GM21423 (cell line): Measurements from ENCODE around the gene MT2A.
"Not testable (repeated sequence)": the region's sequence is repeated elsewhere in the genome, so short reads cannot be mapped to it uniquely, and the experiment has no call there.

ENCODE experiments used
- ATAC-seq: cut with Tn5 transposase; IDR thresholded peaks from one replicate; pipeline ENCODE4 v1.9.1; 2021; ENCODE audit warnings: mild to moderate bottlenecking, moderate library complexity; ENCODE audit not compliant: unreplicated experiment

MT2A gene

DNA sequence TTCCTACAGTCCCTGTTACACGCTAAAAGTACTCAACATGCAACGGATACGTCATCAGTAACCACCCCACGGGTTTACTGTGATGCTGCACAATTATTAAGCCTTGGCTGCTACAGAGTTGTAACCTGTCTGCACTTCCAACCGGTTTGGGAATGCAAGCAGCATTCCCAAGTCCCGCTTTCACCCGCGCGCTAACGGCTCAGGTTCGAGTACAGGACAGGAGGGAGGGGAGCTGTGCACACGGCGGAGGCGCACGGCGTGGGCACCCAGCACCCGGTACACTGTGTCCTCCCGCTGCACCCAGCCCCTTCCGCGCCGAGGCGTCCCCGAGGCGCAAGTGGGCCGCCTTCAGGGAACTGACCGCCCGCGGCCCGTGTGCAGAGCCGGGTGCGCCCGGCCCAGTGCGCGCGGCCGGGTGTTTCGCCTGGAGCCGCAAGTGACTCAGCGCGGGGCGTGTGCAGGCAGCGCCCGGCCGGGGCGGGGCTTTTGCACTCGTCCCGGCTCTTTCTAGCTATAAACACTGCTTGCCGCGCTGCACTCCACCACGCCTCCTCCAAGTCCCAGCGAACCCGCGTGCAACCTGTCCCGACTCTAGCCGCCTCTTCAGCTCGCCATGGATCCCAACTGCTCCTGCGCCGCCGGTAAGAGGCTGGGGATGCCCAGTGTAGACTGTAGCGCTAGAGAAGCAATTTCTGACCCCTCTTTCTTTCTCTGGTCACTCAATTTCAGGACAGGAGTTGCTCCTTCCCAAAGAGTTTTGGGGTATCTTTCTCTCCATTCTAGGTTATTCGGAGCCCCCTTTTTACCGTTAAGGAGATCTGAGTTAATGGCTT, at the start of gene MT2A:
MT2A (plus strand) TSS at position 542 of the 833 bp plus-strand sequence; CDS start at position 614, 72 bp downstream.
- peak; percentile 82 for ATAC-seq

DNA sequence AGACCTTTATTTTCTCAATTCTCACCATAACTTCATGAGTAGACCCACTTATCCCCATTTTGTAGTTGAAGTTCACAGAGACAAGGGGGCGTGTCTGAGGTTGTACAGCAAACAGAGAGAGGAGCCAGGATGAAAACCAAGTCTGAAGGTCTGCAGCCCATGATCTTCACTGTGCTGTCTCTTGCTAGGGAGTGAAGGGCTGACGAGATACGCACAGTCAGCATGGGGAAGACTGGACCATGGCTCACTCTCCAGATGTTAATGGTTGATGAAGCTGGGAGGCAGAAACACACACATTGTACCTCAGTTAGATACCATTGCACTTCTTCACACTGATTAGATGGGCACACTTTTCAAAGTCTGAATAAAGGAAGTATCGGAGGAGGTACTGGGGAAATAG, 49.3 kb upstream of the MT2A start:
- no peak for ATAC-seq

DNA sequence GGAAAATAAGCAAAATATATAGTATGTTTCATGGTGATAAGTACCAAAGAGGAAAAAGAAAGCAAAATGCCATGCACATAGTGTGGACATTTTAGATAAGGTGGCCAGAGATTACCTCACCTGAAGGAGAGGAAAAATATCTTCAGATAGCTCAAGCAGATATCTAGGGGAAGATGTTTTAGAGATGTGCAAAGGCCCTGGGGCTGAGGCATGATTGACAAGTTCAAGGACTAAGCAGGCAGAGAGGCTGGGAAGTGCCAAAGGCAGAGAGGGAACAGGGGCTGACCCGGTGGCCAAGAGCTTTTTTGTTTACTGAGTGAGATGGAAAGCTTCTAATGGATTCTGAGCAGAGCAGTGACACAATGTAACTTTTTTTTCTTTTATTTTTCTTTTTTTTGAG, 47.9 kb upstream of the MT2A start:
- ATAC-seq = no peak

DNA sequence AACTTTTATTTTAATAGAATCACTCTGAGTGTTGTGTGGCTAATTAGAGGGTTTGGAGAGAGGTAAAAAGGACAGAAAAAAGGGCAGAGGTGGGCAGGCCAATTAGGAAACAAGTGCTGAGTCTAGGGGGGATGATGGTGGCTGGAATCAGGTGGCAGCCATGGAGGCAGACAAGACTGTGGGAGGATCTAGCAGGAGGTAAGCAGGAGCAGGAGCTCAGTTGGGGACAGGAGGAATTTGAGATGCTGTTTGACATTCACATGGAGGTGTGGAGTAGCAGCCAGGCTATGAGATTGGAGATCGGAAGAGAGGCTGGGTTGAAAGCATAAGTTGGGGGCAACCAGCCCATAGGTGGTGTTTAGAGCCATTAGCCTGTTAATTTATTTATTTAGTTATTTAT, 47.3 kb upstream of the MT2A start:
- ATAC-seq = no peak

DNA sequence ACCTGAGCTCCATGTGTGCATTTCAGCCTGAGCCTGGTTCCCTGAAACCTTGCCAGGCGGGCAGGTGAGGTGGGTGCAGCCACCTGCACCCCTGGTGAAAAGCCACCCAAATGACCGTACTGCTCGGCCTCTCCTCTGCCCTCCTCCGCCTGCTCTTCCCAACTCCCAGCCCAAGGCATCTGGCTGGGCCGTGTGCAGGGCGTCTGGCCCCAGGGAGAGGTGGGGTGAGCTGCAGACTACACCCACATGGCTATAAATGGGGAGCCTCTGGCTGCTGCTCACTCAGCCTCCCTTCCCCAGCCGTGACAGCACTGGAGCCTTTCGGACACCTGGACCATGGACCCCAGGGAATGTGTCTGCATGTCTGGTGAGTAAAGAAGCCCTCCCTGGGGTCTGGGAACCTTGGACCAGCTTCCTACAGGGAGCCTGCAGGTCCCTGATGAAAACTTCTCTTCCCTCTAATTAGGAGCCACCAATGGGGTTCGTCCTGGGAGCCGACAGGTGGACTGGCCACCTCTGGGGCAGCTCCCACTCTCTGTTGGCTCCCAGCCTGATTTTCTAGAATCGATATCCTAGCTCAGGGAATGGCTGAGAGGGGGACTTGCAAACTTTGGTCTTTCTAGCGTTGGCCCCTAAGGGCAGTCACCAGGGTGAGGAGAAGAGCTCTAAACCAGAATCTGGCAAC, 43.4 kb upstream of the MT2A start, which contains the start of gene MT4:
MT4 (plus strand) TSS at position 281 of the 685 bp plus-strand sequence; CDS start at position 337, 56 bp downstream.
- no peak for ATAC-seq

DNA sequence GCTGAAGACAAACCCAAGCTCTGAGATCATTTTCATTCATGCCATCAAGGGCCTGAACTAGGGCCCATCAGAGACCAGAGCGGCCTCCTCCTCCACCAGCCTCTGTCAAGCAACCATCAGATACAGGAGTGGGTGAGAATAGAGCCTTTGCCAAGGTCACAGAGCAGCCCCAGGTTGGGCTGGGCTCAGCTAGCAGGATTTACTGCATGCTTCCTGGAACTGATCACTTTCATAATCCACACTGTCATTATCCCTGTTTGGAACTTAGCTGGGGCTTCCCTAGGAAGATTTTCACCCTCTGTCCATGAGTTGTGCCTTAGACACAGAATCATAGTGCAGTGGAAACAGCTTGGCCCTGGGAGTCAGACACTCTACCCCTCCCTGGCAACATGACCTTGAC, 38.4 kb upstream of the MT2A start:
- no peak for ATAC-seq

DNA sequence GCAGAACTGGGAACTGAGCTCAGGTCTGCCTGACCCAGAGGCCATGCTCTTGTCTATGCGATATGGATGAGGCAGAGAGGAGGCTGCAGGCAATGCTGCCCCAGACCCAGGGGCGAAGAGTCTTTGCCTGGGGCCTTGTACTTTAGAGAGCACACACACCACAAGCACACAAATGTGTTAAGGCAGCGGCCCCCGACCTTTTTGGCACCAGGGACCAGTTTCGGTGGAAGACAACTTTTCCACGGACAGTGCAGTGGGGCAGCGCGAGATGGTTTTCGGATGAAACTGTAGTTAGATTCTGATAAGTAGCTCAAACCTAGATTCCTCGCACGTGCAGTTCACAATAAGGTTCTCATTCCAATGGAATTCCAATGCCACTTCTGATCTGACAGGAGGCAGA, 36.9 kb upstream of the MT2A start:
- ATAC-seq = no peak

DNA sequence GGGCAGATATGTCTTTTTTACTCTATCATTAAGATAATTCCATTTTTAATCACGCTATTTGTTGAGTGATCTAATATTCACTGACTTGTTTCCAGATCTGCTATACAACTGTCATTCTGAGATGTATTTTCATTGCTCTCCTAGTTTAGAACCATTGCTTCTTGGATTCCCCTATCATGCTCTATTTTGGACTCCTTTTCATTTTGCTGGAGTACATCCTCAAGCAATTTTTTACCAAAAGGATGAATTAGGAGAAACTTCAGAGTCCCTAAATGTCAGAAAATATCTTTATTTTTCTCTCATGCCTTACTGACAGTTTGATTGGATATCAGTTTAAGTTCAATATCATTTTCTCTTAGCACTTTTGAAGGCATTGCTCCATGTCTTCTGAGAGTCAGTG, 33.8 kb upstream of the MT2A start:
- no peak for ATAC-seq

DNA sequence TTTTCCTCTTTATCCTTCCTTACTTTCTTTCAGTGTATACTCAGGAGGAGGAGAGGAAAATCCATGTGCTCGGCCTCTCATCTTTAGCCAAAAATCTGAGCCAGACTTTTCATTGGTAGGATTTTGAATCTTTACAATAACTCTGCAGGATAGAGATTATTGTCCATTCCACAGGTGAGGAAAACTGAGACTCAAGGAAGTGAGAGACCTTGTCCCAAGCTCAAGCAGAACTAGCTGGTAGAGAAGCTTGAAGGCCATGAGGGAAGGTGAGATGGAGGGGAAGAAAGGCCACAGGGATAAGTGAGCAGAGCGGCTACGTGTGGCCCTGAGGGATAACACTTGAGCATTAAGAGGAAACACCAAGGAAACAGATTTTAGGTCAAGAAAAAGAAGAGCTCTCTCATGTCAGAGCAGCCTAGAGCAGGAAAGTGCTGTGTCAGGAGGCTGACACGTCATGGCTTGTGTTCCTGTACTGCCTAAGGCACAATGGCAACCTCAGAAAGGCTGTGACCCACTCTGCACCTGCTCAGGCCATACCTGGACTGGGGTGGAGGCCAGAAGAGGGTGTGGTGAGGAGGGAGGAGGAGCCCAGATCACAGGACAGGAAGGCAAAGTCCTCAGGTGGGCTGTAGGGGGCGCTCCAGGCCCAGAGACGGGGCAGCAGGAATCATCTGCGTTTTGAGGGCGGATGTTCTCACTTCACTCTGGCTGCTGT, 31.6 kb upstream of the MT2A start:
- ATAC-seq = peak; percentile 92

DNA sequence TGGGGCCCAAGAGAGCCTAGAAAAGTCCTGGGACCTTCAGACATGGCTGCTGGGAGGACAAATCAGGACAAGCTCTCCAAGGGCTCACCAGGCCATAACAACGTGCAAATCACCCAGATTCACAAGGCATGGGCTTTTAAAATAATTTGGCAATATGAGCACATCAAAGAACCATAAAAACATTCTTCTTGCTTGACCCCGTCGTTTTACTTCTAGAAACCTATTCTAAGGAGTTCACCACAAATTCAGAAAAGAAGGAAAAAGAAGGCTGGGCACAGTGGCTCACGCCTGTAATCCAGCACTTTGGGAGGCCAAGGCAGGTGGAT, 31.1 kb upstream of the MT2A start:
- ATAC-seq = no peak

DNA sequence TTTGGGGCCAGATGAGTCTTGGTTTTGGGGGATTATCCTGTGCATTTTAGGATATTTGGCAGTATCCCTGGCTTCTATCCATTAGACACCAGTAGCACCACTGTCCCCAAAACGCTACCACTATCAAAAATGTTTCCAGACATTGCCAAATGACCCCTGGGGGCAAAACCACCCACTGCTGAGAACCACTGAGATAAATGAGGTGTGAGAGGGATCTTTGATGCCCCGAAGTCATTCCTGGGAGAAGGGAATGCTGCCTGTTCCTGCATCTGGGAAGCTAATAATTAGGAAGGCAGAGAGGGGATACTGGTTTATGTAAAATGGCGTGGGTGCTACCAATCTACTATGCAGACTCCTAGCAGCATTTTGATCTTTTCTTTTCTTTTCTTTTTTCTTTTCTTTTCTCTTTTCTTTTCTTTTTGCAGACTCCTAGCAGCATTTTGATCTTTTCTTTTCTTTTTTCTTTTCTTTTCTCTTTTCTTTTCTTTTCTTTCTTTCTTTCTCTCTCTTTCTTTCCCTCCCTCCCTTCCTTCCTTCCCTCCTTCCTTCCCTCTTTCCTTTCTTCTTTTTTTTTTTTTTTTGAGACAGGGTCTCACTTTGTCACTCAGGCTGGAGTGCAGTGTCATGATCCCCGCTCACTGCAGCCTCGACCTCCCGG, 27.9 kb upstream of the MT2A start:
- ATAC-seq = no peak

DNA sequence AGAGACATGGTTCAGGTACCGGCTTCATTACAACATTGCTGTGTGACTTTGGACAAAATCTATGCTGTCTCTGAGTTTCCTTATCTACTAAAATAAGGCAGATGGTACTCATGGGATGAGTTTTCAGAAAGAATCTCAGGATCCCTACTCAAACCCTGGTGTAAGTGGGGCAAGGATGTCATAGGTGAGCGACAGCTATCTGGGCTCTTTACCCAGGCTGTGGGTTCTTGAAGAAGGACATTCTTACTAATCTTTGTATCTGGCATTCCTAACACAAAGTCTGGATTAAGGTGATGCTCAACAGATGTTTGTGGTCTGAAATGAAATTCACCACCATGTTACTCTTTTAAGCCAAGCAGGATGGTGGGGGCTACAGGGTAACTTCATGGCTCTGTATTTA, 25.5 kb upstream of the MT2A start:
- ATAC-seq = not testable (repeated sequence)

DNA sequence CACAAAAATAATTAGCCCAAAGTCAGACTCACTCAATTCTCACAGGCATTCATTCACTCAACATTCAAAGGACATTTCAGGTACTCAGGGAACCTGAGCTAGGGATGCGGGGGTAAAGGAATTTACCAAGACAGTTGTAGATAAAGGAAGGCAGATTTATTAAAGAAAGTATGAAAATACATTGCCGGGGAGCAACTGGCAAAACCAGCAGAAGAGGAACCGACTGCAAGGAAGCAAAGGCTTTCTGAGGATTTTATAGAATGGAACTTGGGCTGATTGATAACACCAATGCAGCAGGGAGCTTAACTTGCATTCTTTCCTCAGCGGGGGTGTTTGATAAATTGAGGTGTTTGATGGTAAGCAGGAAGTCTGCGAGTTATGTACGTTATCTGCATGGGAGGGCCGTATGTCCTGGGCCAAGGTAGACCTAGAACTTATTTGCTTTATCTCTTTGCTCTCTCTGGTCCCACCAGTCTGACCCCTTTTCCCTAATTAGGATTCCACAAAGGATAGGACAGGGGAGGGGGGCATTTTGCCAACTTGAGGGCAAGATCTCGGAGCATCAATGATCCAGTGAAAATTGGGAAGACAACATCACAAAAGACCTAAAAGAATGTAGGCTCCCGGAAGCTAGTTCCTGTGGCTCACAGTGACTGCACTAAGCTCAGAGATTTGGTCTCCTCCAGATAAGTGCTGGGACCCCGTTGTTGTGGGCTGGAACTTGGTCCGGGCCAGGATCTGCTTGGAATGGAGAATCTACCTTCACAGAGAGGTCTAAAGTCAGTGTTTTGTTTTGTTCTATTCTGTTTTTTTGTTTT, 24.8 kb upstream of the MT2A start:
- ATAC-seq = no peak

DNA sequence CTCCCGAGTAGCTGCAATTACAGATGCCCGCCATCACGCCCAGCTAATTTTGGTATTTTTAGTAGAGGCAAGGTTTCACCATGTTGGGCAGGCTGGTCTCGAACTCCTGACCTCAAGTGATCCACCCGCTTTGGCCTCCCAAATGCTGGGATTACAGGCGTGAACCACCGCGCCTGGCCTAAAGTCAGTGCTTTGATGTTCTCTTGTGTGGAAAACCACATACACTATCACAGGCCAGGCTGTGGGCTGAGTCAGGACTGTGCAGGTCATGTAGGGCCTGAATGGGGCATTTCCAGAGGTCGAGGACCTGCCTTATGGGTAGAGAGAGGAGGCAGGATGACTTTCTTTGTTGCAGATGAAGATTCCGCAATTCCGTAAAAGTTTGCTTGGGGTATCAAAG, 24.1 kb upstream of the MT2A start:
- ATAC-seq = no peak

DNA sequence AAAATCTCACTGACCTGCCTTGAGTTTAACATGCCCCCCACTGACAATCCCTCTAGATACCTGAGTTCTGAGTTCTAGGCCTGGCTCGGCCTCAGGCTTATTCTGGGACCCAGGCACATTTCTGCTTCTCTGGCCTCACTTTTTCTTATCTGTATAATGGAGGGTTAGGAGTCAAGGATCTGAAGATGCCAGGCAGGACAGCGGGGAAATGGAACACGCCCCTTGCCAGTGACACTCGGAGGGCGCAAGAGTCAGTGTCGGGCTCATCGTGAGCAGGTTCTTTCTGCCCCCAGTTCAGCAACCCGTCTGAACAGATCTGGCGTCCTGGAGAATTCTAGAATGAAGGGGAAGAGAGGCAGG, 19.6 kb upstream of the MT2A start:
- no peak for ATAC-seq

DNA sequence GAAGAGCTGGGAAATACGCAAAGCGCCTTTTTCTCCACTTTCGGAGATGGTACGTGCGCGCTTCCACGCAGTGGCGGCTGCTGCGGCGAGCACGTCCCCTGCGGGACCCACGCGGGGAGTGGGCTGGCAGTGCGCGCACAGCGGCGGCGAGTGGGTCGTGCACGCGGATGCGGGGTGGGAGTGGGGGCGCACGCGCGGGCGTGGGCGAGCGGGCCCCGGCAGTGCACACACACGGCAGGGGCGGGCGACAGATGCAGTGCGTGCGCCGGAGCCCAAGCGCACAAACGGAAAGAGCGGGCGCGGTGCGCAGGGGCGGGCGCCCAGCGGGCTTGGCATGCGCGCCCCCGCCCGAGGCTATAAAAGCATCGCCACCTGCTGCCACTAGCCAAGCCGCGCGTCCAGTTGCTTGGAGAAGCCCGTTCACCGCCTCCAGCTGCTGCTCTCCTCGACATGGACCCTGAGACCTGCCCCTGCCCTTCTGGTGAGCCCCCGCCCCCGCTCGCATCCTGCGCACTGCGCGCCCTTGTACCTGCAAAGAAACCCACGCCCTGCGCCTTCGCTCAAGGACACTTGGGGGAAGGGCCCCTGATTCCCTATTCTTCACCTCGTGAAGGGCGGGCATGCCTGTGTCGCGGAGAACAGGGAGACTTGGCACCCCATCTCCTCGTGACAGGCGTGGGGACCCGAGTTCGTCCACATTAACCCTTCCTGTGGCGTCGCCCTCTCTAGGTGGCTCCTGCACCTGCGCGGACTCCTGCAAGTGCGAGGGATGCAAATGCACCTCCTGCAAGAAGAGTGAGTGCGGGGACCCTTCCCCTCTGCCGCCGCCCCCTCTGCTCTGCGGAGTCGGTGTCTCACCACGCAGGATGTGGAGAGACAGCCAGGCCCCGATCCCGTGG, 19.0 kb upstream of the MT2A start, which contains the start of gene MT3:
MT3 (plus strand) TSS at position 388 of the 899 bp plus-strand sequence; CDS start at position 451, 63 bp downstream.
- ATAC-seq = no peak

DNA sequence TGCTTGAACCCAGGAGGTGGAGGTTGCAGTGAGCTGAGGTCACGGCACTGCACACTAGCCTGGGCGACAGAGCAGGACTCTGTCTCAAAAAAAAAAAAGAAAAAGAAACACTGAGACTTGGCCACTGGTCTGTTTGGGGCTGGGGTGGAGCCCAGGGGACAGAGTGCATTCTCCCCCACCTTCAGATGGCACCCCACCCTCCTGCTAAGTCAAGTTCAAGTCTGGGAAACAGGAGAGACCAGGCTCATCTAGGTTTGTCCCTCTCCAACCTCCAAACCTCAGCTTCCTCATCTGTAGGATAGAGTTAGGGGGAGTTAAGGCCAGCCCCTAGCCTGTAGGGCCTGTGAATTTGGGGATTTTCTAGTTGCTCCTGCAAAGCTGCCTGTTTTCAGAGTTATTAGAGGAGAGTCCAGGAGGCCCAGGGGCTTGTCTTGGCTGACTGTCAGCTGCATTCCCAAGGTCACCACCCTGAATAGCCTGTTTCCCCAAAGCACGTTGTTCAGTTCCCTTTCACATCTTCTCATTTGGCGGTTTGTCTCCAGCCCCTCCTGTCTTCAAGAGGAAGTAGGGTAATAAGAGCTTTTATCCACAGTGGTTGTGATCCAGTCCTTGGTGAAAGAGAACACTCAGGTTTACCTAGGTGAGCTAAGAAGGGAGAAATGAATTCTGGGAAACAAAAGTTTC, 16.9 kb upstream of the MT2A start:
- ATAC-seq = no peak

DNA sequence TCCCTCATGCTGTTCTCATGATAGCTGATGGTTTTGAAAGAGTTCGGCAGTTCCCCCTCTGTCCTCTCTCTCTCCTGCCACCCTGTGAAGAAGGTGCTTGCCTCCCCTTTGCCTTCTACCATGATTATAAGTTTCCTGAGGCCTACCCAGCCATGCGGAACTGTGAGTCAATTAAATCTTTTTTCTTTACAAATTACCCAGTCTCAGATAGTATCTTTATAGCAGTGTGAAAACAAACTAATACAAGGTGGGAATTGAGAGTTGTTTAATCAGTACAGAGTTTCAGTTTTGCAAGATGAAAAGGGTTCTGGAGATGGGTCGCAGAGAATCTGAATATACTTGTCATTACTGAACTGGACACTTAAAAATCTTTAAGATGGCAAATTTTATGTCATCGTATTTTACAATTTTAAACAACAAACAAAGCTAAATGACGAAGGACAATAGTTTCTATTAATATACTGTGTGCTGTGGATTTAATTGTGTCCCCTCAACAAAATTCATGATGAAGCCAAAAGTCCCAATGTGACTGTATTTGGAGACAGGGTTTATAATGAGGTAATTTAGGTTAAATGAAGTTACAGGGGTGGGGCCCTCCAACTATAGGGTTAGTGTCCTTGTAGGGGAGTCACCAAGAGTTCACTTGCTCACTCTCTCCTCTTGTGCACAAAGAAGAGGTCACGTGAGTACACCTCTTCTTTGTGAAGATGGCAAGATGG, 14.7 kb upstream of the MT2A start:
- ATAC-seq = no peak
